NCI-H2107 (cell line): ENCODE results near the gene PKIG.

Source experiments
- DNase-seq: peaks from one replicate; lab custom pipeline; 2025; lab: John Stamatoyannopoulos, UW

The PKIG gene

DNA sequence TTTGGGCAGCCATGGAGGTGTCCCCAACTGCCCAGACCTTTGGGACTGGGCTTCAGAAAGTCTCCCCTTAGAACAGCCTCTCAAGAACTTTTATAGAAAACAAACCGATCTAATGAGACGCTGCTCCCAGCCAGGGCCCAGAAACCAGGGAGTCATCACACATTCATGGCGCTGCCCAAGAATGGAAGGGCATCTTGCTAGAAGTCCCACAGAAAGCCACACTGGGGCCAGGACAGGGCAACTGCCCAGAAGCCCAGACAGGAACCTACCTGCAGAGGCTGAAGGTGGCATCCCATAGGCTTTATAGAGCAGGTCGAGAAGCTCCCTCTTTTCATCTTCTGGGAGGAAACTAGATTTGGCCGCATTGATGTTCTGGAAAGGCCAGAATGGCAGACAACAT lies 37.7 kb downstream of the PKIG start:
- no peak for DNase-seq

DNA sequence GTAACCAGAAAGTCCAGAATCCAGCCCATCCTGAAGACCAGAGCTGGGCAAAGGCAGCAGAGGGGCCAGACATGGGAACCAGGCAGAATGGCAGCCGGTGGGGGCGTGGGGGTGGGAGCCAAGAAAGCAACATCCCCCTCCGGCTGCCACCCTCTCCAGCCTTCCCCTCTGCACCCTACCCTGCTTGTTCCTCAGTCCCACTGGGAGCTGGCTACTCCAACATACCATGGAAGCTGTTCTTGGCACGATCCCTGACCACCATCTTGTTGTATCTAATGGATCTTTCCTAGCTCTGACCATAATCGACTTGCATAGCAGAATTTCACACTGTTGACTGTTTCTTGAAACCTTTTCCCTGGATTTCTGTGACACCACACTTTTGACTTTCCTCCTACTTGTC lies 38.9 kb downstream of the PKIG start:
- no peak for DNase-seq

DNA sequence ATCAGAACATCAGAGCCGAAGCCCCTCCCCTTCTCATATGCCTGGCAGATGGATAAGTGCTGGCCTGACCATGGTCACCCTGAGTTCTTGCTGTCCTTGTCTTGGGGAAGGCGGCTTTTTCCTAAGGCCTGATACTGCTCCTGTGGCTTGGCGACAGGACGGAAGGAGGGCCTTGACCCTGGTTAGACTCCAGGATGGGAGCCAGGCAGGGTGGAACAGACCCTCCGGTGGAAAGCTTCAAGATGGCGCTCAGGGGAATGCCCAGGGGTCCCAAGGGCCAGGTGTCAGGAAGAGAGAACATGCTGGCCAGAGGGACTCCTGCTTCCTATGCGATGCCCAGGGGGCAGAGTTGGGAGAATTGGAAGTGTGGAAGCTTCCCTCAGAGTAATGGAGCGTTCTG lies 39.6 kb downstream of the PKIG start:
- no peak for DNase-seq

DNA sequence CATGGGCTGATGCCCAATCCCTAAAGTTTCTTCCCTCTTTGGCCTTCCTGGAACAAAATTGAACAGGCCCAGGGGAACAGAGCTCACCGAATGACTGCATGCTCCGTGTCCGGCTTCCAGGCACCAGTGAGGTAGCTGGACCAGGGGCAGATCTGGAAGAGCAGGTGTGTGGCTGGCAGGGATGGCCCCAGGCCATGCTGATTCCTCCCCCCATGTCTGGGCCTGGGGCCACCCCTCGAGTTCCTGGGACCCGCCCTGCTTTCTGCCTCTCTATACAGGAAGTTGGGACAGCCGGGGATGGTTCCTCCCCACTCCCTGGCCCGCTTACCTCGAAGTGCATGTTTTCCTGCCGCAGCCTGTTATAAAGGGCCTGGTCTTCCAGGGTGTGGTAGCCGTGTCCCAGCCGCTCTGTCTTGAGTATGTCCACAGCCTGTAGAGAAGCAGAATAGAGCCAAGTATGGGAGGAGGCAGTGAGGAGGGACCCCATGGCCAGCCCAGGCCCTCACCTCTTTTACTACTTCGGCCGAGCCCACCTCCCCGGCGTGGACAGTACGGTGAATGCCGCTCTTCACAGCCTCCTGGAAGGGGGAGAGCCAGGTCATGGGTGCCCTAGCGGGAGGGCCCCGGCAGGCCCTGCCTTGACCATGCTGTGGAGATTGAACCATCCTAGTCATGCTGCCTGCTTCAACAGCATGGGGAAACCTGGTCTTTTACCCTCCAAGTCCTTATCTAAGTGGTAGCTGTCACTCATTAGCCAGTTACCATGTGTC lies 40.3 kb downstream of the PKIG start:
- DNase-seq: no peak

DNA sequence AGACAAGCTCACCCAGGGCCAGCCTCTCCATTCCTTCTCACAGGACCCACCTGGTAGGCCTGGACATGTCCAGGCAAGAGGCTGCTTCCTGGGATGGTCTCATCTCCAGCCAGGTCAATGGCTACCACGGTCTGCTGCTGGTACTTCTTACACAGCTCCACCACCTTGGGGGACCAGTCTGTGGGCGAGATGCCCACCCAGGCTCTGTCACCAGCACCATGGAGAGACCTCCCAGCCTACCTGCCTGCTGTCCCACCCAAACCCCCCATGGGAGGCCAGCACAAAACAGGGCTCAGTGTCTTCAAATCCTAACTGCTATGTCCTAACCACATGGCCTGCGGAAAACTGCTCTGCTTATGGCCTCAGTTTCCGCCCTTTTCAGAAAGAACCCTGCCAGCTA lies 41.8 kb downstream of the PKIG start:
- DNase-seq: no peak

DNA sequence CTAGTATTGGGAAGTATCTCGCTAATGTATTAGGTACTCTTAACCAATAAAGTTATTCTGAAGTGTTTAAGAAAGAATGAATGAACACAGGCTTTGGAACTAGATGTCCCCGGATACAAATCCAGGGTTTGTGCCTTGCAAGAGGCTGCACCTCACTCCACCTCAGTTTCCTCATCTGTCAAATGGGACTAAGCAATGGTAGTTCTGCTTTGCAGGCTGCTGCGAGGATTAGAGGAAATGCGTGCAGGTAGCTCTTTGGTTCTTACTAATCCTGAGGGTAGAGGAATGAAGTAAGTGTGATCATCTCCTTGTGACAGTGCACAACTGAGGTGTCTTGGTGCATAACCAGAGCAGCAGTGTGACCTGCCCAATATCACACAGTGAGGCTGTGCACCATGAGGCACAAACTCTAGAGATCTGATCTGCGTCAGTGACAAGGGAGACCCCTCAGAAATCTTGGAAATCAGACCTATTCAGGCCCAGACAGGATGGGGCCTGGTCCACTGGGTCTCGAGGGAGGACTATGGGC lies 42.4 kb downstream of the PKIG start:
- DNase-seq: no peak

DNA sequence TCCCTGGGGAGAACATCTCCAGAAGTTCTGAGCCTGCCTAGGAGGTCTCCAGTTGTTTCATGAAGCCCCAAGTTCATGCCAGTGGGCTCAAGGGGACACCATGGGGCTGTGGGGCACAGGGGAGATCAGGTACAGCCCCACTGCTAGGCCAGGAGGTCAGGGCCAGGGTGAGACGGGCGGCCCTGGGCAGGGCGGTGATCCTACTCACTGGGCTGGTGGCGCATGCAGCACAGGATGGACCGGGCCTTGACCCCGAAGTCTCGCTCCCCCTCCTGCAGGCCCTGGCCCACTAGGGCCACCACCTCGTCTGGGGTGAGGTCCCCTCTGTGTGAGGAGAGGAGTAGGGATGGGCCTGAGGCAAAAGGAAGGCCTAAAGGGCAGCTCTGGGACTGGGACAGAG lies 43.0 kb downstream of the PKIG start:
- no peak for DNase-seq

DNA sequence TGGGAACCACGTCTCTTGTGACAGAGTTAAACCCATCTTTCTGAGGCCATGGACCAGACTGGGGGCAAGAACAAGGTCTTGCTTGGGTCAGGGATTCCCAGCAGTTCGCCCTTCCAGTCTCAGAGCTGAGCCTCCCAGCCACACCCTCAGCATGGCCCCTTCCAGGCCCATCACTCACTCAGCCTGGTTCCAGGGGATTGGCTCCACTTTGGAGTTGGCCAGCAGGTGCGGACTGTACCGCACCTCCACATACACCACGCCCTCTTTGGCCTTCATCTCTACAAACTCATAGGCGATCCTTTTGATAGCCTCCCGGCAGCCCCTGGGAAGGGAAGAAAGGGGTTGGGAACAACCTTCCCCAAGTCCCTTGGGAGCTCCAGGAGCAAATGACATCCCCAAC lies 43.9 kb downstream of the PKIG start:
- DNase-seq: no peak

DNA sequence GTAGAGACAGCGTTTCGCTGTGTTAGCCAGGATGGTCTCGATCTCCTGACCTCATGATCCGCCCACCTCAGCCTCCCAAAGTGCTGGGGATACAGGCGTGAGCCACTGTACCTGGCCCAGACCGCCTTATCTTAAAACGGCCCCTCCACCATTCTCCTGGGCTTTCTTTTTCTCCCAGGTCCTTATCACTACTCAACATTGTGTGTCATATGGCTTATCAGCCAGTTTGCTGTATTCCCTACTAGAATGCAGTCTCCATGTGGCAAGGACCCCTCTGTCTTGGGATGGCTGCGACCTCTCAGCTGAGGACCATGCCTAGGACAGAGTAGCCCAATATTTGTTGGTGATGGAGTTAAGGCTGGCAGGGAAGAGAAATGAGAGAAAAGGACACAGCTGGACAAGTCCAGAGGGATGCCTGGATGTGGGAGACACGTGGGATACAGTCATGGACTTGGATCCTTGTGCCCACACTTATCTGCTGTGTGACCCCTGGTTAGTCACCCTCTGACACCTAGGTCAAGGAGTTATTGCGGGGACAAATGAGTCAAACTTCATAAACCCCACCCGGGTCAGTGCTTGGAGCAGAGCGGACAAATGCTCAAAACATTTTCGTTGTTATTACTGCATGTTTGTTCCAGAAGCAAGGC lies 45.1 kb downstream of the PKIG start:
- no peak for DNase-seq

DNA sequence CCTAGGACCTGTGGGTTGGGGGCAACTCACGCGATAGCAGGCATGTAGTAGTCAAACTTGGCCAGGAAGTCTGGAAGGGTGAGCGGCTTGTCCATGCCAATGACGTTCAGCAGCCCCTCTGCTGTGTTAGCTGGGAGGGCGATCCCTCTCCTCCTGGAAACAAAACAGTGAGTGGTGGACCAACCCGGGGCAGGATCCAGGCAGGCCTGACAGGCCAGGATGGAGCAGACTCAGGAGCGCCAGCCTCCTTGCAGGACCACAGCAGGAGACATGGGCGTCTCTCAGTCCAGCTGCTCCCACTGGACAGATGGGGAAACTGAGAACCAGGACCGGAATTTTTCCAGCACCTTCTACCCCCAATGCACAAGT lies 46.6 kb downstream of the PKIG start:
- no peak for DNase-seq

DNA sequence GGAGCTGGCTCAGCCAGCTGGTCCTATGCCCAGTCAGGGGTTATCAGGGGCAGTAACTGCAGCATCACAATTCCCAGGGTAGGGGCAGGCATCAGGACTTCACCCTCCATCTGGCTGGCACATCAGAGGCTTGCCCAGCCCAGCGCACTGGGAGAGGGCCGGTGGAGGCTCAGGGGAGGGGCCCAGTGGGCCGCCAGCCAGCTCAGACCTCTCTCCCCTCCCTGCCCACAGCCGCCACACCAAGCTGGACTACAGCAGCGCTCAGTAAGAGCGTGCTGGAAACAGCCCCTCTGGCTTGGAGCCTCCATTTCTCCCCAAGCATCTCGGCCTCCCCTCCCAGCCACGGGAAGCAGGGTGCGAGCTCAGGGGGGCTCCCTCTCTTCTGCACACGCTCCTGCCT lies 47.2 kb downstream of the PKIG start:
- no peak for DNase-seq

DNA sequence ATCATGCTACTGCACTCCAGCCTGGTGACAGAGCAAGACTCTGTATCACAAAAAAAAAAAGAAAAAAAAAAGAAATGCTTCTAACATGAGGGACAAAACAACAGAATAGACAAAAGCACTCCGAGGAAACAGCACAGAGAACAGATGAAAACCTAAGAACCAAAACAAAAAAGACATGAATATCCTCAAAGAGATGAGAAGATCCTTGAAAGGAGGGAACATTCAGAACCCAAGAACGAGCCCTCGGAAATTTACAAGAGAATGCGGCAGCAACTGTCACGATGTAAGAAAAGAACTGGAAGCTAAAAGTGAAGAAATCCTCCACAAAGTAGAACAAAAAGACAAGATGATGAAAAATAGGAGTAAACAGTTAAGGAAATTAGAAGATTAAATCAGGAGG lies 47.9 kb downstream of the PKIG start:
- DNase-seq: no peak

DNA sequence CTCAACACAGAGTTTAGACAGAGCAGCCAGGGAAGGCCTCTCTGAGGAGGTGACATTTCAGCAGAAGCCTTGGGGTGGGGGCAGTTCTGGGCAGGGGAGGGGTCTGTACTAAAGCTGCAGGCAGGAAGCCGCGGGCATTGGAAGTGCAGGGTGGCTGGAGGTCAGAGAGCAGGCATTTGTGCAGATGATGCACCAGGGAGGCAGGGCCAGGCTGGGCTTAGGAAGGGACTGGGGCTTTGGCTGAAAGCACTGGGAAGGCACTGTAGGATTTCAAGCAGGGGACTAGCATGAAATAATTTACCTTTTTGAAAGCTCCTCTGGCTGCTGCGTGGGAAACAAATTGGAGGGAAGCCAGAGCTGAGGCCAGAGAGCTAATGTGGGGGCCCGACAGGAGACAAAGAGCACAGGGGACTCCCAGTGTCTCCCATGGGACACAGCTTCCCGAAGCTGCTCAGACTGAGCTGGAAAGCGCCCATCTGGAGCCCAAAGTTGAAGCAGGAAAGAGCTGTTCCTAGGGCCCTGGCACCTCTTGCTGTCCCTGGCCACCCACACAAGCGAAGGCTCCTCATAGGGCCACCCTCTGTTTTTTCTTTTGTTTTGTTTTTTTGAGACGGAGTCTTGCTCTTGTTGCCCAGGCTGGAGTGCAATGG lies 49.8 kb downstream of the PKIG start:
- no peak for DNase-seq

DNA sequence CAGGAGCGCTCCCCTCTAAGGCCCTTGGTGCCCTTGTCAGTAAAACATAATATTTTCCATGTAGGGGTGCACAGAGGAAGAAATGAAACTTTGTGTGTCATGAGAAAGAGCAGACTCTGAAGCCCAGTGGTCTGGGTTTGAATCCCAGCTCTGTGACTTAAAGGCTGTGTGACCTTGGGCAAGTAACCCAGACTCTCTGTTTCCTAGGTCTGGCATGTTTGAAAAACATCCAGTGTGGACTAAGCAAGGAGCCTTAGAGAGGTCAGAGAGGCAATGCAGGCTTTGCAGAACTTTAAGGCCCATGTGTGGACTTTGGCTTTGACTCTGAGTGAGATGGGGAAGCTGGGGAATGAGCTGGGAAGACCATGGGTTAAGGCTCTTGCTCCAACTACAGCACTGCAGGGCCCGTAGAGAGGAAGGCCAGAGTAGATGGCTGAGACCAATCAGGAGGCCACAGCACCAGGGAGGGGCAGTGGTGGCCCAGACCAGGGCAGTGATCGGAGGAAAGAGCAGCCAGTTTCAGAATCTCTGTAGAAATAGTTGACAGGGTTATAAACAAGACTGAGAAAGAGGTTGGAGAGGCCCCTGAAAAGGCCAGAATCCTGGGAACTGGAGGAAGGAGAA lies 50.9 kb downstream of the PKIG start:
- no peak for DNase-seq

DNA sequence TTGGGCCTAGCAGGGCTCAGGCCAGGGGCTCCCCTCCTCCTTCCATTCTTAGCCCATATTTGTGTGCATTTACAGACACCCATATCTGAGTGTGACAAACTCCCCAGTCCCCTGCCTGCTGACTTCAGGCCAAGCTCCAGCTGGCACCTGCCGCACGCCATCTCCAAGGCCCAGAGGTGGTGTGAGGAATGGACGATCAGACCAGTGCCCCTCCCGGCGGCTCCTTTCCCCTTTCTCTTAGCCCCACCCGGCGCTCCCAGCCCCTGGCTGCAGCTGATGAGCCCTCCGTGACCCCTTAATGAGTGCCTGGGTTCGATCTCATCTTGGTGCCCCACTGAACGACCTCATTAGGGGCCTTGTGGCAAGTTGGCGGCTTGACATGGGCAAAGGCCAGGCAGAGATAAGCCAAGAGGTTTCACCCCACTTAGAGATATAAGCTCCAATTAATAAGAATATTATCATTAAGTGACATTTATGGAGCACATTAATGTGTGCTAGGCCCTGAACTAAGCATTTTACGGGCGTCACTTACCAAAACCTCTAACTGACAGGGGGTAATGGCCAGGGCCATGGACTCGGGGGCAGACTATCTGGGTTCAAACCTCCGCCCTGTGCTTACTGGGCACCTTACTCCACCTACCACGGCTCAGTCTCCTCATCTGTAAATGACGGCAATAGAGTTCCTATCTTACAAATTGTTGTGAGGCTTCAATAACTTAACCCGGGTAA lies 51.7 kb downstream of the PKIG start:
- DNase-seq: no peak

DNA sequence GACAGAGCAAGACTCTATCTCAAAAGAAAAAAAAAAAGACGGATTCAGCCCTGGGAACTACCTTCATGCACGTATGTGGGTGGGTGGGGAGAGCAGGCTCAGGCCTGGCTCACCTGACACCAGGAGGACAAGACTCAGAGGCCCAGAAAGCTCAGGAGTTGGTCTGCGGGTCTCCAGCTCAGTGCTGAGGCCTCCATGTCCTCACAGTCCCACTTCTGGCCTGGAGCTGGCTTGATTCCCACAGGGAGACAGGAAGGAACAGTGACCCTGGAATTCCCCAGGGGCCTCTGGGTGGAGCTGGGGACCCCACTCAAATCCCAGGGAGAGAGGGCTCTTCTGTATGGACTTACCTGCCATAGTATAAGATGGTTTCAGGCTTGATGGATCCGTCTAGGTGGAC lies 53.5 kb downstream of the PKIG start:
- no peak for DNase-seq

DNA sequence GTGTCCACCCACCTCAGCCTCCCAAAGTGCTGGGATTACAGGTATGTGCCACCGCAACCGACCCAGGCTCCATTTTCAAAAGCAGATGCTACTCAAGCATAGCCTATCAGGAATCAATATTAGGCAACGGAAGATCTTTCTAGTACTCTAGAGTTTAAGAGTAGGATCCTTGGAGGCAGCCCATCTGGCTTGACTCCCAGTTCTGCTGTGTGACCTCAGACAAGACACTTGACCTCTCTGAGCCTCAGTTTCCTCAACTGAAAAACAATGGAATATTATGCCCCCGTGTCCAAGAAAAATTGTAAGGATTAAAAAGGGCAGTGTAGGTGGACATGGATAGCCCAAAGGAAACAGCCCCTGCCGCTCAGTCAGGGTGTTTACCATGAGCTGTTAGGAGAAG lies 54.7 kb downstream of the PKIG start:
- DNase-seq: no peak

DNA sequence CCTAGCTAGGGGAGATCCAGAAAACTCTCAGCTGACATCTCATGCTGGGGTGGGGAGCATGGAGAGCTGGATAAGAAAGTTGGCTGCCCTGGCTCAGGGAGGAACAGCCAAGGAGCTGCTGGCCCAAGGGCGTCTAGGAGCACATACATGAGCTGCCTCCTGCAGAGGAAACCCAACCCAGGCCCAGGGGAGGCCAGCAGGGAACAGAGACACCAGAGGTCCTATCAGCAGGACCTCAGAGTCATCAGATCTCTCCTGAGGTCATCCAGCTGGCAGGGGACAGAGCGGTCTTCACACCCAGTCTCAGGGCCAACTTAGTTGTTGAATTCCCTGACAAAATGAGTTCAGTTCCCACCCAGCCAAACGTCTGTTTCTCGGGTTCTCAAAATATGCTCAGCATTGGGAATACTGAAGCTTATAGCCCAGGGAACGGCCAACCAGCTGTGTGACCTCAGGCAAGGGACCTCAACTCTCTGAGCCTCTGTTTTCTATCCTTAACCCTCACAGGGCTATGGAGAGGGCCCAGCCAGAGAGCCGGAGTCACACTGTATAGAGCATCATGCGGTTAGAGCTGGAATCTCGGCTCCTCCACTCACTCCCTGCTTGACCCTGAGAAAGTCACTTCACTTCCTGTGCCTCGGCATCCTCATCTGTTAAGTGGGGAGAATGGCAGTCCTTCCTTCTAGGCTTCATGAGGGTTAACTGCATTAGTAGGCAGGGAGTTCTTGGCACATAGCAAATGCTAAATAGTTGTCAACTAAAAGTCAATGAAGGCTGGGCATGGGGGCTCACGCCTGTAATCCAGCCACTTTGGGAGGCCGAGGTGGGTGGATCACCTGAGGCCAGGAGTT lies 55.4 kb downstream of the PKIG start:
- DNase-seq: no peak

DNA sequence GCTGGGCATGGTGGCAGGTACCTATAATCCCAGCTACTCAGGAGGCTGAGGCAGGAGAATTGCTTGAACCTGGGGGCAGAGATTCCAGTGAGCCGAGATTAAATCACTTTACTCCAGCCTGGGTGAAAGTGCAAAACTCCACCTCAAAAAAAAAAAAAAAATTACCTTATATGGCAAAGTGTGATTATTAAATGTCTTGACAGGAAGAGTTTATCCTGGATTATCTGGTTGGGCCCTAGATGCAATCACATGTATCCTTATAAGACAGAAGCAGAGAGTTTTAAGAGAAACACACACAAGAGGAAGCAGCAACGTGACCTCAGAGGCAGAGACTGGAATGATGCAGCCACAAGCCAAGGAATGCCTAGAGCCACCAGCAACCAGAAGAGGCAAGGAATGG lies 58.1 kb downstream of the PKIG start:
- no peak for DNase-seq

DNA sequence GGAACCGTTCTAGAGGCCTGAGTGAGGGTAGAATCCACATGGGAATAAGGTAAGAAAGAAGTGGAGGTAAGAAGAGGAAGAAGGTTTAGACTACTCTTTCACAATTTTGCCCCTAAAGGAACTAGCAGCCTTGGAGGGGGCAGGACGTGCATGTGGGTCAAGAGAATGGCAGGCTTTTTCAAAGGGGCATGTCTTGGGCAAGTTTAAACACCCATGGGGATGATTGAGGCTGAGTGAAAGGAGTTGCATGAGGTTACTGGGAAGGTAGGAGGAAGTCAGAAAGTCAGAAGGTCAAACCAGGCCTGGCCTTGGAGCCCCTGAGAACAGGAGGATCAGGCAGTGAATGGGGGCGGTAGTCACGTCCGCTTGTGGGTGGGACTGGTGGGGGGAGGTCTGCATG lies 58.9 kb downstream of the PKIG start:
- no peak for DNase-seq
